HUES64 (cell line): ENCODE measurements around the gene ZNF281.
"Not testable (repeated sequence)": the region's sequence is repeated elsewhere in the genome, so short reads cannot be mapped to it uniquely, and the experiment has no call there.

Experiments used
- H3K27ac ChIP-seq: 2 replicates; pipeline ENCODE4 v1.7.0; 2013; ENCODE audit warnings: low read depth, low read length, inconsistent platforms
- H3K27me3 ChIP-seq: 2 replicates; pipeline ENCODE4 v1.6.1; 2013; ENCODE audit warnings: mild to moderate bottlenecking, low read length; ENCODE audit not compliant: insufficient read depth
- H3K36me3 ChIP-seq: 2 replicates; pipeline ENCODE4 v1.6.1; 2013; ENCODE audit warnings: mild to moderate bottlenecking, low read length; ENCODE audit not compliant: insufficient read depth
- H3K4me1 ChIP-seq: 2 replicates; pipeline ENCODE4 v1.6.1; 2013; ENCODE audit warnings: mild to moderate bottlenecking, low read length, moderate library complexity; ENCODE audit not compliant: insufficient read depth
- H3K4me3 ChIP-seq: 2 replicates; pipeline ENCODE4 v1.5.1; 2013; ENCODE audit warnings: mild to moderate bottlenecking, low read length, moderate library complexity
- H3K9ac ChIP-seq: 2 replicates; pipeline ENCODE4 v1.6.1; 2013; ENCODE audit warnings: mild to moderate bottlenecking, low read depth, low read length
- H3K9me3 ChIP-seq: 2 replicates; pipeline ENCODE4 v1.6.1; 2013; ENCODE audit warnings: low read depth, low read length; ENCODE audit not compliant: insufficient read depth
- WGBS: fragments of 150-250, 120-280 bp; methylation state at CpG from one replicate; pipeline ENCODE4 v1.1.7; 2013; ENCODE audit warnings: missing lambda C conversion rate; 5-methylcytosine and 5-hydroxymethylcytosine counted together

The ZNF281 gene

DNA sequence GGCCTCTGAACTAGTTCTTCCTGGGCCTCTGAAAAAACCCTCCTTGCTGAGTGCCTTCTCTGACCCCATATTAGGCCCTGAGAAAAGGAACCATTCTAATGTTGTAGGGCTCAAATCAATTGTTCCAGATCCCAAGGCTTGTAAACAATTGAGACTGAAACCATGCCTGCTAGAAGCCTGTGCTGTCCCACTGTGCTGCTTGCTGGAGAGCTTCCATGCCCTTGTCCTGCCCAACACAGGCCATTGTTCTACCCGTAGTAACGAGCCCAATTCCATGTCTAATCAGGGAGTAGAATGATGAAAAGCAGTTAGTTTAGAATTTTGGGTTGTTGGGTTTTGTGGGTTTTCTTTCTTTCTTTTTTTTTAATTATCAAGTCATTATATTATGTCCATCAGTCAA lies 47.4 kb downstream of the ZNF281 start:
- peak overlapping the region; percentile 99 for H3K27ac ChIP-seq
- H3K27me3 ChIP-seq, result no peaks in the 10 kb centered on the region
- no peak overlapping the region for H3K9ac ChIP-seq
- H3K4me3 ChIP-seq, result no peak overlapping the region
- H3K9me3 ChIP-seq, result no peaks in the 10 kb centered on the region
- H3K4me1 ChIP-seq, result peaks cover 51% of the 10 kb centered on the region
- WGBS, result 63% methylated on average over 2 of the region's 2 CpGs
- no peaks in the 10 kb centered on the region for H3K36me3 ChIP-seq

- no peak overlapping the region for H3K27ac ChIP-seq
- H3K27me3 ChIP-seq, result no peaks in the 10 kb centered on the region
- no peak overlapping the region for H3K4me3 ChIP-seq
- H3K9ac ChIP-seq, result no peak overlapping the region
- H3K4me1 ChIP-seq, result peaks cover 32% of the 10 kb centered on the region
- H3K9me3 ChIP-seq, result no peaks in the 10 kb centered on the region
- WGBS, result 88% methylated on average over 1 of the region's 3 CpGs
- H3K36me3 ChIP-seq, result no peaks in the 10 kb centered on the region
Observed at GRCh38 chr1:200359610-200360163, 50.1 kb downstream of the ZNF281 start.

DNA sequence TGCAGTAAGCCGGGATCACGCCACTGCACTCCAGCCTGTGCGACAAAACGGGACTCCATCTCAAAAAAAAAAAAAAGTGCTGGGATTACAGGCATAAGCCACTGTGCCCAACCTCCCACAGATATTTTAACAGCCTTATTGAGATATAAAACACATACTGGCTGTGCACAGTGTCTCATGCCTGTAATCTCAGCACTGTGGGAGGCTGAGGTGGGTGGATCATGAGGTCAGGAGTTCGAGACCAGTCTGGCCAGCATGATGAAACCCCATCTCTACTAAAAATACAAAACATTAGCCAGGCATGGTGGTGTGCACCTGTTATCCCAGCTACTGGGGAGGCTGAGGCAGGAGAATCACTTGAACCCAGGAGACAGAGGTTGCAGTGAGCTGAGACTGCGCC lies 51.9 kb downstream of the ZNF281 start:
- not testable (repeated sequence) for H3K9me3 ChIP-seq, H3K27ac ChIP-seq, H3K9ac ChIP-seq, H3K4me3 ChIP-seq, H3K27me3 ChIP-seq, H3K36me3 ChIP-seq
- peaks cover 18% of the 10 kb centered on the region for H3K4me1 ChIP-seq
- WGBS, result 75% methylated on average over 6 of the region's 6 CpGs

GRCh38 chr1:200355801-200356200 lies 54.0 kb downstream of the ZNF281 start:
- Histone ChIP-seq H3K36me3 (no peaks in the 10 kb centered on the region), H3K27me3 (no peaks in the 10 kb centered on the region), H3K9ac (no peak overlapping the region), H3K4me3 (no peak overlapping the region), H3K4me1 (peaks cover 7% of the 10 kb centered on the region; the same call in 1 of the 2 replicates), H3K9me3 (no peaks in the 10 kb centered on the region), H3K27ac (no peak overlapping the region)
- 89% methylated on average over 3 of the region's 3 CpGs for WGBS
